HUES48 (cell line): Measurements from ENCODE around the gene ZBTB20.

Experiments used
- H3K27ac ChIP-seq: one replicate; pipeline ENCODE4 v1.7.0; 2013; ENCODE audit warnings: low read depth, low read length, inconsistent platforms
- H3K27me3 ChIP-seq: 2 replicates; pipeline ENCODE4 v1.6.1; 2013; ENCODE audit warnings: mild to moderate bottlenecking, low read length; ENCODE audit not compliant: control insufficient read depth, insufficient read depth
- H3K36me3 ChIP-seq: 2 replicates; pipeline ENCODE4 v1.6.1; 2013; ENCODE audit warnings: low read length; ENCODE audit not compliant: control insufficient read depth, insufficient read depth
- H3K4me1 ChIP-seq: 2 replicates; pipeline ENCODE4 v1.6.1; 2013; ENCODE audit warnings: mild to moderate bottlenecking, low read length; ENCODE audit not compliant: control insufficient read depth, insufficient read depth
- H3K4me3 ChIP-seq: 2 replicates; pipeline ENCODE4 v1.5.1; 2013; ENCODE audit warnings: mild to moderate bottlenecking, low read depth, low read length
- H3K9ac ChIP-seq: 2 replicates; pipeline ENCODE4 v1.6.1; 2013; ENCODE audit warnings: mild to moderate bottlenecking, low read depth, low read length, moderate library complexity
- H3K9me3 ChIP-seq: 2 replicates; pipeline ENCODE4 v1.6.1; 2013; ENCODE audit warnings: low read length; ENCODE audit not compliant: control insufficient read depth, insufficient read depth

ZBTB20 gene

GRCh38 chr3:114595522-114596028 lies 551.5 kb downstream of the ZBTB20 start:
- H3K4me1 ChIP-seq: no peaks in the 10 kb centered on the region
- no peaks in the 10 kb centered on the region for H3K36me3 ChIP-seq
- H3K4me3 ChIP-seq: no peak overlapping the region
- no peaks in the 10 kb centered on the region for H3K27me3 ChIP-seq
- H3K27ac ChIP-seq: no peak overlapping the region
- no peak overlapping the region for H3K9ac ChIP-seq
- H3K9me3 ChIP-seq: no peaks in the 10 kb centered on the region

- no peak overlapping the region for H3K9ac ChIP-seq
- no peaks in the 10 kb centered on the region for H3K9me3 ChIP-seq
- no peaks in the 10 kb centered on the region for H3K27me3 ChIP-seq
- H3K4me1 ChIP-seq: no peaks in the 10 kb centered on the region
- H3K27ac ChIP-seq: no peak overlapping the region
- H3K36me3 ChIP-seq: no peaks in the 10 kb centered on the region
- H3K4me3 ChIP-seq: no peak overlapping the region
Observed at GRCh38 chr3:114590309-114591047, 556.6 kb downstream of the ZBTB20 start.

GRCh38 chr3:114587986-114588385 lies 559.1 kb downstream of the ZBTB20 start:
- H3K9me3 ChIP-seq: no peaks in the 10 kb centered on the region
- H3K27ac ChIP-seq: no peak overlapping the region
- H3K4me3 ChIP-seq: no peak overlapping the region
- H3K27me3 ChIP-seq: no peaks in the 10 kb centered on the region
- H3K36me3 ChIP-seq: no peaks in the 10 kb centered on the region
- peaks cover 9% of the 10 kb centered on the region; the same call in 1 of the 2 replicates for H3K4me1 ChIP-seq
- no peak overlapping the region for H3K9ac ChIP-seq

GRCh38 chr3:114586119-114586518 lies 561.0 kb downstream of the ZBTB20 start:
- no peak overlapping the region for H3K9ac ChIP-seq
- H3K4me1 ChIP-seq: peaks cover 9% of the 10 kb centered on the region; the same call in 1 of the 2 replicates
- no peaks in the 10 kb centered on the region for H3K9me3 ChIP-seq
- H3K4me3 ChIP-seq: no peak overlapping the region
- H3K27ac ChIP-seq: no peak overlapping the region
- H3K36me3 ChIP-seq: no peaks in the 10 kb centered on the region
- H3K27me3 ChIP-seq: no peaks in the 10 kb centered on the region

GRCh38 chr3:114585687-114586086 lies 561.4 kb downstream of the ZBTB20 start:
- Histone ChIP-seq H3K27me3 (no peaks in the 10 kb centered on the region), H3K9me3 (no peaks in the 10 kb centered on the region), H3K36me3 (no peaks in the 10 kb centered on the region), H3K27ac (no peak overlapping the region), H3K9ac (no peak overlapping the region), H3K4me3 (no peak overlapping the region), H3K4me1 (peaks cover 9% of the 10 kb centered on the region; the same call in 1 of the 2 replicates)

- H3K4me3 ChIP-seq: no peak overlapping the region
- peaks cover 9% of the 10 kb centered on the region; the same call in 1 of the 2 replicates for H3K4me1 ChIP-seq
- no peaks in the 10 kb centered on the region for H3K9me3 ChIP-seq
- no peaks in the 10 kb centered on the region for H3K27me3 ChIP-seq
- H3K9ac ChIP-seq: no peak overlapping the region
- no peaks in the 10 kb centered on the region for H3K36me3 ChIP-seq
- no peak overlapping the region for H3K27ac ChIP-seq
Observed at GRCh38 chr3:114584734-114585371, 562.2 kb downstream of the ZBTB20 start.

GRCh38 chr3:114582929-114583328 lies 564.2 kb downstream of the ZBTB20 start:
- no peaks in the 10 kb centered on the region for H3K9me3 ChIP-seq
- no peak overlapping the region for H3K9ac ChIP-seq
- H3K27ac ChIP-seq: no peak overlapping the region
- no peaks in the 10 kb centered on the region for H3K36me3 ChIP-seq
- H3K27me3 ChIP-seq: no peaks in the 10 kb centered on the region
- no peak overlapping the region for H3K4me3 ChIP-seq
- H3K4me1 ChIP-seq: peaks cover 9% of the 10 kb centered on the region; the same call in 1 of the 2 replicates

- Histone ChIP-seq H3K27ac (no peak overlapping the region), H3K9ac (no peak overlapping the region), H3K4me1 (peaks cover 18% of the 10 kb centered on the region)
Observed at GRCh38 chr3:114572364-114573062, 574.6 kb downstream of the ZBTB20 start.

GRCh38 chr3:114571363-114571762 lies 575.7 kb downstream of the ZBTB20 start:
- Histone ChIP-seq H3K9me3 (no peaks in the 10 kb centered on the region), H3K4me1 (peaks cover 27% of the 10 kb centered on the region), H3K36me3 (no peaks in the 10 kb centered on the region), H3K27me3 (no peaks in the 10 kb centered on the region), H3K4me3 (no peak overlapping the region), H3K9ac (no peak overlapping the region), H3K27ac (no peak overlapping the region)

More at GRCh38 chr3:114572364-114573062, 574.6 kb downstream of the ZBTB20 start:
- no peaks in the 10 kb centered on the region for H3K9me3 ChIP-seq
- H3K4me3 ChIP-seq: no peak overlapping the region
- H3K36me3 ChIP-seq: no peaks in the 10 kb centered on the region
- no peaks in the 10 kb centered on the region for H3K27me3 ChIP-seq

GRCh38 chr3:114569186-114569585 lies 577.9 kb downstream of the ZBTB20 start:
- no peak overlapping the region for H3K27ac ChIP-seq
- H3K27me3 ChIP-seq: no peaks in the 10 kb centered on the region
- H3K4me1 ChIP-seq: peaks cover 40% of the 10 kb centered on the region
- no peaks in the 10 kb centered on the region for H3K9me3 ChIP-seq
- H3K4me3 ChIP-seq: no peak overlapping the region
- H3K36me3 ChIP-seq: no peaks in the 10 kb centered on the region
- no peak overlapping the region for H3K9ac ChIP-seq

- no peak overlapping the region for H3K27ac ChIP-seq
- no peaks in the 10 kb centered on the region for H3K36me3 ChIP-seq
- H3K4me1 ChIP-seq: peaks cover 40% of the 10 kb centered on the region
- H3K4me3 ChIP-seq: no peak overlapping the region
- no peak overlapping the region for H3K9ac ChIP-seq
- H3K9me3 ChIP-seq: no peaks in the 10 kb centered on the region
- no peaks in the 10 kb centered on the region for H3K27me3 ChIP-seq
Observed at GRCh38 chr3:114567771-114568170, 579.3 kb downstream of the ZBTB20 start.
